MV-4-11 (cell line): ENCODE data around the gene PLAGL1.
"Not testable (repeated sequence)": the region's sequence is repeated elsewhere in the genome, so short reads cannot be mapped to it uniquely, and the experiment has no call there.

Experiments used
- DNase-seq: peaks from one replicate; lab custom pipeline; 2025; lab: John Stamatoyannopoulos, UW

PLAGL1 gene

DNA sequence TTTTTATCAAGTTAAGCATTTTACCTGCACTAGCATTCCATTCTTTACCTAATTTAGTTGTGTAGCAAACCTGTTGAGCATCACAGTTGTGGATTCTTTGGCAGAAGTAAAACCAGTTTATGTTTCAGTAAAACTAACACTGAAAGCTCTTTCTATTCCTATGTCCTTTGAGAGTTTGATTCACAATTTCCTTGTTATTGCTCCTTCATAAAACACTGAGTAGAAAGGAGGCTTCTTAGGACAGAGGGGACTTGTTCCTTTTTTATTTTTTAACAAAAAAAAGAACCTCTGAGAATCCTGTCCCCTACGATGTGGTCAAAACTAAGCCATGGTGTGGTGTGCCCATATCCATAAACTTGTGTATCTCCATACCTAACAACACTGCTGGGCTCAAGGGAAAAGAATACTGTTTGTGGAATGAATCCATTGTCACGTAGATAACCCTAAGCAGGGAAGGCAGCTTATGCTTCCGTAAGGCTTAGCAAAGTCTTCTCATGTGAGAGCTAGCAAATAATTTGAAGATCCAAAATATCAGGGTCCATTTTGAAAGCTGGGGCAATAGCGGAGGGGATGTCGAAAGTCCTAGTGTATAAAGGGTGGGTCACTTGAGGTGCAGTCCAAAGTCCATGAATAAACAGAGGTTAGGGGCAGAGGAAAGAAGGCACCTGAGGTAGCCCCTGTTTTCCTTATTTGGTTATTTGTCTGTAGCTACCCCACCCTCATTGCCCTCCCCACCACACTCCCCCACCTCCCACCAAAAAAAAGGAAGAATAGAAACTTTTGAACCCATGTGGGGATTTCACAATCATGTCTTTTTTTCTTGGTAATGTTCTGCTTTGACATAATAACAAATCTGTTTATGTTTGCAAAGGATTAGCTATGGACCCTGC is 71.0 kb downstream of the PLAGL1 start:
- peak; percentile 57 for DNase-seq

- no peak for DNase-seq
Observed at GRCh38 chr6:143936347-143936746, 71.7 kb downstream of the PLAGL1 start.

DNA sequence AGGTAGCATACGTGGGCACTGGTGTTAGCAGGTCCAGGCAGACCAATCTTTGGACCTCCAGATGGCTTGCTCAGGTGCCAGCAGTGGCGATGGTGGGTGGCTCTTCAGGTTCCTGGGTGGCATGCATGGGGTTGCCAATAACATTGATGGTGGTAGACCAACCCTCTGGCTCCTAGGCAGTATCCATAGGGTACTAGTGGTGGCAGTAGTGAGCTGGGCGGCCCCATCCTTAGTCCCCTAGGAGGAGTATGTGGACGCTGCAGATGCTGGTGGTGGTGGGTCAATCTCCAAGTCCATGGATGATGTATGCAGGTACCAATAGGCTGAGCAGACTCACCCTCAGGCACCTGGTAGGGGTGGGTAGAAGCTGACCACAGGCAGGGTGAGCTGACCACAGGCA is 73.2 kb downstream of the PLAGL1 start:
- DNase-seq = no peak

- DNase-seq = no peak
Observed at GRCh38 chr6:143934331-143934730, 73.7 kb downstream of the PLAGL1 start.

GRCh38 chr6:143929975-143930374 is 78.1 kb downstream of the PLAGL1 start:
- no peak for DNase-seq

DNA sequence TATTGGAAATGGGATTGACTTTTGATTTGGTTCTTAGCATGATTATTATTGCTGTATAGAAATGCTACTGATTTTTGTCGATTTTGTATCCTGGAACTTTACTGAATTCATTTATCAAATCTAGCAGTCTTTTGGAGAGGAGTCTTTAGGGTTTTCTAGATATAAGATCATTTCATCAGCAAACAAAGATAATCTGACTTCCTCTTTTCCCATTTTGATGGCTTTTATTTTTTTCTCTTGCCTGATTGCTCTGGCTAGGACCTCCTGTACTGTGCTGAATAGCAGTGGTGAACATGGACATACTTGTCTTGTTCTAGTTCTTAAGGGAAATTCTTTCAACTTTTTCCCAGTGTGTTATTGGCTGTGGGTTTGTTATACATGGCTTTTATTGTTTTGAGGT is 79.2 kb downstream of the PLAGL1 start:
- peak; percentile 34 for DNase-seq

DNA sequence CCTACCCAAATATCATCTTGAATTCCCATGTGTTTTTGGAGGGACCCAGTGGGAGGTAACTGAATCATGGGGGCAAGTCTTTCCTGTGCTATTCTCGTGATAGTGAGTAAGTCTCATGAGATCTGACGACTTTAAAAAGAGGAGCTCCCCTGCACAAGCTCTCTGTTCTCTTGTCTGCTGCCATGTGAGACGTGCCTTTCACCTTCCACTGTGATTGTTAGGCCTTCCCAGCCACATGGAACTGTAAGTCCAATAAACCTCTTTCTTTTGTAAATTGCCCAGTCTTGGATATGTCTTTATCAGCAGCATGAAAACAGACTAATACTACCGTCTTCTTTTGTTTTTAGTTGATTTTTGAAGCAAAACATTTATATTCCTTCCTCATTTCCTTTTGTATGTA is 91.0 kb downstream of the PLAGL1 start:
- DNase-seq = not testable (repeated sequence)

GRCh38 chr6:143912671-143913070 is 95.4 kb downstream of the PLAGL1 start:
- DNase-seq = no peak

GRCh38 chr6:143911028-143911427 is 97.0 kb downstream of the PLAGL1 start:
- no peak for DNase-seq

DNA sequence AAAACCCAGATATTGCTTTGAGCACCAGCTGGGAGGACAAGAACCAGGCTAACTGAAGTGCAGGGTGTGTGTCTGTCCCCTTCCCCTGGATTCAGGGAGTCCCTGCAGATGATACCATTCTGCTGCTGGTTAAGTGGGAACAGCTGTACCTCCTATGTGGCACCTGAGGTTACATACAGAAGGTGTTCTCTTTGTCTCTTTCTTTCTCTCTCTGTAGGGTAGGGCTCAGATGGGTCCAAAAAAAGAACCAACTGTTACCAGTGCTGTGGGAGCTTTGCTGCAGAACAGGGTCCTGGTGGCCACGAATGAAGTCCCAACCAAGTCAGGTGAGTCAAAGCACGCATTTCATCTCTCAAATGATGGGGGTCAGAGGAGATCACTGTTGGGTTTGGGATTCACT is 105.2 kb downstream of the PLAGL1 start:
- DNase-seq = no peak

- DNase-seq = peak; percentile 51
Observed at GRCh38 chr6:143901885-143902750, 105.9 kb downstream of the PLAGL1 start.

DNA sequence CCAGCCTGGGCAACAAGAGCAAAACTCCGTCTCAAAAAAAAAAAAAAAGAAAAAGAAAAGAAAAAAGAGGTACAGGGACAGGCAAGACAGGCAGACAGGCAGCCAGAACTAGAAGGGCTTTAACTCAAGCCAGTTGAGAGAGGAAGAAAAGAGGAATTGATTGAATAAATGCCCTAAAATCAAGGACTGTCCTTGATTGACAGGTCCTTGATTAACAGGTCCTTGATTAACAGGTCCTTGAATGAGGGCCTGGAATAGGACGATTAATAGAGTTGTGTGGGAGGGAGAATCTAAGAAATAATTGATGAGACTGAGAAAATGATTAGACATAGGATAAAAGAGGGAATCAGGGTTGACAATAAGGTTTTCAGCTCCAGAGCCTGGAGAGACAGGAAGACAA is 107.7 kb downstream of the PLAGL1 start:
- DNase-seq = no peak

GRCh38 chr6:143896126-143896860 is 111.8 kb downstream of the PLAGL1 start:
- DNase-seq = peak; percentile 86

GRCh38 chr6:143894655-143895054 is 113.4 kb downstream of the PLAGL1 start:
- DNase-seq = no peak
